Measurements from ENCODE around the gene MED20.

- TF ChIP-seq, protein P1, sequence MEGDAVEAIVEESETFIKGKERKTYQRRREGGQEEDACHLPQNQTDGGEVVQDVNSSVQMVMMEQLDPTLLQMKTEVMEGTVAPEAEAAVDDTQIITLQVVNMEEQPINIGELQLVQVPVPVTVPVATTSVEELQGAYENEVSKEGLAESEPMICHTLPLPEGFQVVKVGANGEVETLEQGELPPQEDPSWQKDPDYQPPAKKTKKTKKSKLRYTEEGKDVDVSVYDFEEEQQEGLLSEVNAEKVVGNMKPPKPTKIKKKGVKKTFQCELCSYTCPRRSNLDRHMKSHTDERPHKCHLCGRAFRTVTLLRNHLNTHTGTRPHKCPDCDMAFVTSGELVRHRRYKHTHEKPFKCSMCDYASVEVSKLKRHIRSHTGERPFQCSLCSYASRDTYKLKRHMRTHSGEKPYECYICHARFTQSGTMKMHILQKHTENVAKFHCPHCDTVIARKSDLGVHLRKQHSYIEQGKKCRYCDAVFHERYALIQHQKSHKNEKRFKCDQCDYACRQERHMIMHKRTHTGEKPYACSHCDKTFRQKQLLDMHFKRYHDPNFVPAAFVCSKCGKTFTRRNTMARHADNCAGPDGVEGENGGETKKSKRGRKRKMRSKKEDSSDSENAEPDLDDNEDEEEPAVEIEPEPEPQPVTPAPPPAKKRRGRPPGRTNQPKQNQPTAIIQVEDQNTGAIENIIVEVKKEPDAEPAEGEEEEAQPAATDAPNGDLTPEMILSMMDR (IDR thresholded peaks at IDR 0.05; ENCODE audit: insufficient read depth, low read depth, low read length): no peak
- TF ChIP-seq EZH2 (IDR thresholded peaks at IDR 0.05; ENCODE audit: insufficient read depth, low read length): no peak
These were observed 11.4 kb upstream of the MED20 start for GRCh38 chr6:41932378-41932777.

Data from astrocyte (in vitro differentiated cells and primary cell).